ENCODE data around the gene ZNF710.
A peak's percentile ranks its signal among the peaks of the same experiment; 100 is the strongest.

ZNF710 gene

DNA sequence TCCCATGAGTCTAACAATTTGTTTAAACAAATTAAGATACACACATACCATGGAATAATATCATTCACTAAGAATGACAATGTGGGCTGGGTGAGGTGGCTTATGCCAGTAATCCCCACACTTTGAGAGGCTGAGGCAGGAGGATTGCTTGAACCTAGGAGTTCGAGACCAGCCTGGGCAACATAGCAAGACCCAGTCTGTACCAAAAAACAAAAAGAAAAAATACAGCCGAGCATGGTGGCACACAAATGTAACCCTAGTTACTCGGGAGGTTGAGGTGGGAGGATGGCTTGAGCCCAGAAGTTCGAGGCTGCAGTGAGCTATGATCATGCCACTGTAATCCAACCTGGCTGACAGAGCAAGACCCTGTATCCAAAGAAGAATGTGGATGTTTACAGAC is 4.0 kb upstream of the ZNF710 start:
- DNase-seq (ENCODE audit: low read depth in 2 of 2) = no peak

DNA sequence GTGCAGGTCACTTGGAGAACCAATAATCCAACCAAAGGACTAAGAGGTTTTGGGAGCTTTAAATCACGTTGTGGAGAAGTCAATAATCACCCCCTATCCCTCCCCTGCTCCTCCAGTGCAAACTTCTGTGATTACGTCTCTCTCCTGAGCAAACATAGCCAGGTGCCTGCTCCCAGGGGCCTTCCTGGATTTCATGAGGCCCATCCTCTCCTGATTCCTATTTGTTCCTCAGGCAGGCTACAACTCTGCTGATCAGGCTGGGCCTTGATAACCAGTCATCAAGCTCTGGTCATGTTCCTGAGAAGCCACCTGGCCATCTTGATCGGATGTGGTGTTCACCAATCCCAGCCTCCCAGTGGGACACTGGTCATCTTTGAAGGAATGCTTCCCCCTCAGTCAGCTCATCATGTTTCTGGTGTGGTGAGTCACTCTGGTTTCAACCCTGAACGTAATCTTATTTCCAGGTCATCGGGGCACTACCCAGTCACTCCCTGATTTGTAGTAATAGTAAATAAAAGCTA is 2.9 kb upstream of the ZNF710 start:
- DNase-seq (ENCODE audit: low read depth in 2 of 2) = no peak

DNA sequence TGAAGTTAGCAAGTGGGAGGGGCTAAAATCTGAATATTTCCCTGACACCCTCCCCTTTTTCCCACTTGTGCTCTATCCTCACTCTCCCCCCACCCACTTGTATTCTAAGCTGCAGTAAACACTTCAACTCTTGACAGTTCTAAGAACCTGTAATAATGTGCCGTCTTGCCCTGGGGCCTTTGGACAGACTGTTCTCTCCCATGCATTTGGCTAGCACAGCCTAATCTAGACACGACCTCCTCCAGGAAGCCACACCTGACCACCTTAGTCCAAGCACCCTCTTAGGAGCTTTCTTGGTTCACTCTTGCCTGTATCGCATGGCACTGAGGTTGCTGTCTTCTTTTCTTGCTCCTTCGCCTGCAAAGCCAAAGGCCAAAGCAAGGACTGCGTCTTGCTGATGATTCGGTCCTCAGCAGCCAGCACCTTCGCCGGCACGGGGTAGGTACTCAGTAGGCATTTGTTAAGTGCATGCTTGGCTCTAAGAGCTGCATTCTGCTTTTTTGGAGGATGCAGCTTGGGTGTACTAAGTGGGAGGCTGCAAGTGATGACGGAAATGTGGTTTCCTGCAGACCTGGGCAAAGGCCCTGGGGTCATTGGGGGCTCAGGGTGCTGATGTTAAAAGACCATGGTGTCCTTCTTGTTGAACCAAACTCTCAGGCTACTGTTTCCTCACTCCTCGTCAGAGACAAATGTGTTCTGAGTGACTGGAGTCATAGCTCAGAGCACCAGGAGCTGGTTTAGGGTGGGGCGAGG is 2.0 kb upstream of the ZNF710 start:
- no peak for DNase-seq (ENCODE audit: low read depth in 2 of 2)

- no peak for DNase-seq (ENCODE audit: low read depth in 2 of 2)
Measured at GRCh38 chr15:89999676-90000185, 1.4 kb upstream of the ZNF710 start.

GRCh38 chr15:90000186-90001001 is 730 bp upstream of the ZNF710 start:
- DNase-seq (ENCODE audit: low read depth in 2 of 2) = no peak

DNA sequence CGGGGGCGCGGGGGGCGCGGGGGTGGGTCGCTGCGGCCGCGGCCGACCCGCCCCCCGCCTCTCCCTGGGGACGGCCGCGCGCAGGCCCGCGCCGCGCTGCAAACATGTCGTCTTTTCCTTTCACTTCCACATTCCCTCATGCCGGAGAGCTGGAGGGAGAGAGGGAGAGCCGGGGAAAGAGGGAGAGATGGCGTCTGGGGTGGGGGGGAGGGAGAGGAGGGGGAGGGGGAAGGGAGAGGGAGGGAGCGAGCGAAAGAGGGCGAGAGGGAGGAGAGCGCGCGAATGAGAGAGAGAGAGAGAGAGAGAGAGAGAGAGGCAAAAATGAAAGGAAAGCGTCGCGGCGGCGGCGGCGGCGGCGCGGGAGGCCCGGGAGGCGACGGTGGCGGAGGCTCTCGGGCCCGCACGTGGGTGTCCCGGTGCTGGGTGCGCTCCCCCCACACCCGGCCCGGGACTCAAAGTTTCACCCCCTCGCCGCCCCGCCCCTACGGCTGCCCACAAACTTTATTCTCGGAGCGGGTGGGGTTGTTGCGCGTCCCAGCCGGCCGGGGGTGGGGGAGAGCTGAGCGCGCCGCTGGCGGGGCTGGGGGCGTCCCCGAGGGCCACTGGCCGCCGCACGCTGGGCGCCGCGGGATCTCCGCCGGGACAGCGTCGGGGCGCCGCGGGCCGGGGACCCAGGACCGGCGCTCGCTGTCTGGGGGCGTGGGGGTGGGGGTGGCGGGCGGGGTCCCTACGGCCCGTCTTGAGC is 731 bp downstream of the ZNF710 start:
- peak in 1 of 2 experiments; percentile 29 for DNase-seq (ENCODE audit: low read depth in 2 of 2)

- DNase-seq (ENCODE audit: low read depth in 2 of 2) = no peak
Measured at GRCh38 chr15:90002428-90002844, 1.3 kb downstream of the ZNF710 start.

GRCh38 chr15:90003736-90004135 is 2.6 kb downstream of the ZNF710 start:
- no peak for DNase-seq (ENCODE audit: low read depth in 2 of 2)

GRCh38 chr15:90004252-90004651 is 3.1 kb downstream of the ZNF710 start:
- DNase-seq (ENCODE audit: low read depth in 2 of 2) = no peak

DNA sequence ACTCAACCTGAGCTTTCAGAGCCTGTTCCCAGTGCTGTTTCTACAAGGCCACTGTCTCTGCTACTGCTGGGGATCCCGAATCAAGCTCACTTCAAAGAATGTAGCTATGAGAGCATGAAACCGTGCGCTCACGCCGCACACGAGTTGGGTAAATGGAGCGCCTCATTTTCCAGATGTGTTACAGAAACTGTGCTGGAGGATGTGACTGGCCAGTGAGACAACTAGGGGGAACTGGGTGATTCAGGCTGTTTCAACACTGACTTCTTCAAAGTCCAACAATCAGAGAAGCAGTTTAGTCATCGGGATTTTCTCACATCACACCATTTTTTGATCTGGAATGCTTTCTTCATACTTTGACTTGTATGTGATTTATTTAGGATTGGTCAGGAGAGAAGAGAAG is 3.5 kb downstream of the ZNF710 start:
- DNase-seq (ENCODE audit: low read depth in 2 of 2) = peak; percentile 88 to 90

DNA sequence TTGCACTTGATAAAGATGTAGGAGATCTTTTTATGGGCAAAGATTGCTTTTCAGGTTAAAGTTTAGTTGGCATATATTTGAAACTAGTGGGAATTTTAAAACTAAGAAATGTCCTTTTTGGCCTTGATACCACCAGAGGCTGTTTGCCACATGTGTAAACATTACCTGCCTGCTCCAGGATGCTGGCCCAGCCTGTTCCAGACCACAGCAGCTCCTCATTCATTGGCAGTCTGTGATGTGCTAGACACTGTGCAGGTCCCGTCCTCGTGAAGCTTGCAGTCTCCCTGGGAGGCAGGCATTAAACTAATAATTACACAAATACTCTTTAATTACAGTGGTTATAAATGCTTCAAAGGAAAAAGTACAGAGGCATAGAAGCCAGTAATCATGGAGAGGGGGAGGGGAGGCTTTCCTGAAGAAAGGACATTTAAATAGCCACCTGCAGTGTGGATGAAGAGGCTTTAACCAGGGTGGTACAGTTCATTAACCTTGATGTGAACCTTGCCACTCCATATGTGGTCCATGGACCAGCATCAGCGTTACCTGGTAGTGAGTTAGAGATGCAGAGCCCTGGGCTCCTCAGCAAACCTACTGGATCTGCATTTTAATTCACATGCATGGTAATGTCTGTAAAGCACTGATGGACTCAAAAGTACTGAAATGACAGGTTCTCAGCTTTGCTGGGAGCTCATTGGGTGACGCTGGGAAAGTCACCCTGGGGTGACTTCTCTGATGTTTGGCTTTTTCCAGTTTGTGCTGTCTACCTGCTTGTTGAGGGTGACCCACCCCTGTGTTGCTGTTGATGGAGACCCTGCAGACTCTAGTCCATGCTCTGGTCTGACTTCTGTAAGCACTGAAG is 5.3 kb downstream of the ZNF710 start:
- no peak for DNase-seq (ENCODE audit: low read depth in 2 of 2)

GRCh38 chr15:90007076-90007460 is 5.9 kb downstream of the ZNF710 start:
- no peak for DNase-seq (ENCODE audit: low read depth in 2 of 2)

DNA sequence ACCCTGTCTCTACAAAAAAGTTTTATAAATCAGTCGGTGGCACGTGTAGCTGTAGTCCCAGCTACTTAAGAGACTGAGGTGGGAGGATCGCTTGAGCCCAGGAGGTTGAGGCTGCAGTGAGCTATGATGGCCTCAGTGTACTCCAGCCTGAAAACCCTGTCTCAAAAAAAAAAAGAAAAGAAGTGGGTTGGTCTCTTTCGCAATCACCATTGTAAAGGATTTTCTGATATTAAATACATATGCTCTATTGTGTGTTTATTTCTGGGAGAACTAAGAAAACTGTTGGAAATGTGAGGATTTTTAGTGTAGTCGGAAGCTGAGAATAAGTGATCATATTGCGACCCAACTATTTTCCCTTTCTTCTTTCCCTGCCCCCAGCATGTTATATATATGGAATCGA is 7.5 kb downstream of the ZNF710 start:
- no peak for DNase-seq (ENCODE audit: low read depth in 2 of 2)

DNA sequence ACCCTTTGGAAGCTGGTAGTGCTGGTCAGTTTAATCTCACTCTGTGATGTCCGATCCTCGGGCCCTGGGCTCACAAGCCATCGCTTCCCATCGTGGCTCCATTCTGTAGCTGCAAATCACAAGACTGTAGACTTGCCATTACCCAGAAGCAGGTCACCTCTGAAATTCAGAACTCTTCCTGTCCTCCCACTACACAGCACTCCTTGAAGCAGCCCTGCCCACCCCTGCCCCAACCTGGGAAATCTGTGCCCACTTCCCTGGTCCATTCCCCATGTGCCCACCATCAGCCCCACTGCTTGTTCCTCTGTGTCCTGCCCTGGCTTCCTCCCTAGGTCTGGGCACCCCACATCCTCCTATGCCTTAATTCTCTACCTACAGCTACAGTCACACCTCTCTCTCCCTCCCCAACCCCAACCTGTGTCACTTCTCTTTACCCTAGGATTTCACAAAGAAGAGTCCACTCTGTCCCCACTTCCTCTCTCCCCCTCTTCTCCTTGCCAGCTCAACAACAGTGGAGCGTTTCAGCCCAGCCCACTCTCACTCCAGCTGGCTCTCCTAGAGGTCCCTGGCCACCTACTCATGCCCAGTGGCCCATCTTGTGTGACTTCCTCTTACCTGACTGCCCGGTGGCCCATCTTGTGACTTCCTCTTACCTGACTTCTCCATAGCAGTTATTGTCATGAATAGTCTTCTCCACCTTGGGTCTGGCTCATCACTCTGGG is 8.3 kb downstream of the ZNF710 start:
- no peak for DNase-seq (ENCODE audit: low read depth in 2 of 2)

DNA sequence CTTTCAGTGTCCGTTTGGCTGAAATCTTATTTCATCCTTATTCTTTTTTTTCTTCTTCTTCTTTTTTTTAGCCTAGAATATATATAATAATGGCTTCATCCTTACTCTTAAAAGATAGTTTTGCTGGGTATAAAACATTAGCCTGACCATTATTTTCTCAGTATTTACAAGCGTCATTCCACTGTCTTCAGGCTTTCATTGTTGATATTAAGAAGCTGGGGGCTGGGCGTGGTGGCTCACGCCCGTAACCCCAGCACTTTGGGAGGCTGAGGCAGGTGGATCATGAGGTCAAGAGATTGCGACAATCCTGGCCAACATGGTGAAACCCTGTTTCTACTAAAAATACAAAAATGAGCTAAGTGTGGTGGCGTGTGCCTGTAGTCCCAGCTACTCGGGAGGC is 10.6 kb downstream of the ZNF710 start:
- no peak for DNase-seq (ENCODE audit: low read depth in 2 of 2)

- no peak for DNase-seq (ENCODE audit: low read depth in 2 of 2)
Measured at GRCh38 chr15:90013503-90013937, 12.4 kb downstream of the ZNF710 start.

DNA sequence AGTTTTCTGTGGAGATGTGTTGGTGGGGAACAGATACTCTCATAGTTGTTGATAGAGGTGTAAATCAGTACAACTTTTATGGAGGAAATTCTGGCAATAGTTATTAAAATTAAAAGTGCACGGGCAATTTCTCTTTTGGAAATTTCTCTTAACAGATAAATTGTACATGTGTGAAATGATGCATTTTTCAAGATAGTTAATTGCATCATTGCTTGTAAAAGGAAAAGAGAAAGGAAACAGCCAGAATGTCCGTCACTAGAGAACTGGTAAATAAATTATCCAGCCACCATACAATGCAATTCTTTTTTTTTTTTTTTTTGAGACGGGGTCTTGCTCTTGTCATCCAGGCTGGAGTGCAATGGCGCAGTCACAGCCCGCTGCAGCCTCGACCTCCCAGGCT is 14.2 kb downstream of the ZNF710 start:
- no peak for DNase-seq (ENCODE audit: low read depth in 2 of 2)

- DNase-seq (ENCODE audit: low read depth in 2 of 2) = no peak
Measured at GRCh38 chr15:90015749-90016148, 14.6 kb downstream of the ZNF710 start.

DNA sequence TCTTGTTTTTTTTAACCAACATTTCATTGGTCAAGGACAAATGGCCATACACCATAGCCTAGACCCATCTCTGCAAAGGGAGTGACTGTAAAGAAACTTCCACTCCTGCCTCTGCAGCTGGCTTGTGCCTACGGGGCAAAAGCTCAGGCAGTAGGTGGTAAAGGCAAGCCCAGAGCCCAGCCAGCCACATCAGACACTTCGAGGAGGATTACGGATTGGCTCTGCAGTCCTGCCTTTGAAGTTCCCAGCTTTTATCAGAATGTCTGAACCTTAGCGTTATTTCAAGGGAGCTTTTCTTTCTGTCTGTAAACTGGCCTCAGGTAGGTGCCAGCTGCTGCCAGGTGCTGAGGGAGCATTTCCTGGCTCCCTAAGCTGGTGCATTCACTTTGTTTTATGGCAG is 15.6 kb downstream of the ZNF710 start:
- DNase-seq (ENCODE audit: low read depth in 2 of 2) = no peak

DNA sequence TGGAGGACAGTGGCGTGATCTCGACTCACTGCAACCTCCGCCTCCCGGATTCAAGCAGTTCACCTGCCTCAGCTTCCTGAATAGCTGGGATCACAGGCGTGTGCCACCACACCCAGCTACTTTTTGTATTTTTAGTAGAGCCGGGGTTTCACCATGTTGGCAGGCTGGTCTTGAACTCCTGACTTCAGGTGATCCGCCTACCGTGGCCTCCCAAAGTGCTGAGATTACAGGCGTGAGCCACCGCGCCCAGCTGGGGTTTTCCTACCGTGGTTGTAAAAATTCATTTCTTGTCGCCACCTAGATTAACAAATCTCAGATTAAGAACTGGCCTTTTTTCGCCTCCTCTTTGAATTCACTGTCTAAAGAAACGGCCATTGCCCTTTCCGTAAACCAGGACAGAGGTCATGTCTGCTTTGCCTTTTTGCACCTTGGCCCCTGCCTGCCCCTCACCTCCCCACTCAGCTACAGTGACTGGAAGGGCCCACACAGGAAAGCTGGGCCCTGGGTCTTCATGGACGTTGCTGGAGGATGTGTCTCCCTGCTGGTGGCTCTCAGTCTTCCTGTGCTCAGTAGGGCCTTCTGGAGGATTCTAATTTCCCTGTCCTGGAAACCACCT is 17.2 kb downstream of the ZNF710 start:
- no peak for DNase-seq (ENCODE audit: low read depth in 2 of 2)
